Measurements from ENCODE around the gene PRDX3.
"Not testable (repeated sequence)": the region's sequence is repeated elsewhere in the genome, so short reads cannot be mapped to it uniquely, and the experiment has no call there.

The PRDX3 gene

DNA sequence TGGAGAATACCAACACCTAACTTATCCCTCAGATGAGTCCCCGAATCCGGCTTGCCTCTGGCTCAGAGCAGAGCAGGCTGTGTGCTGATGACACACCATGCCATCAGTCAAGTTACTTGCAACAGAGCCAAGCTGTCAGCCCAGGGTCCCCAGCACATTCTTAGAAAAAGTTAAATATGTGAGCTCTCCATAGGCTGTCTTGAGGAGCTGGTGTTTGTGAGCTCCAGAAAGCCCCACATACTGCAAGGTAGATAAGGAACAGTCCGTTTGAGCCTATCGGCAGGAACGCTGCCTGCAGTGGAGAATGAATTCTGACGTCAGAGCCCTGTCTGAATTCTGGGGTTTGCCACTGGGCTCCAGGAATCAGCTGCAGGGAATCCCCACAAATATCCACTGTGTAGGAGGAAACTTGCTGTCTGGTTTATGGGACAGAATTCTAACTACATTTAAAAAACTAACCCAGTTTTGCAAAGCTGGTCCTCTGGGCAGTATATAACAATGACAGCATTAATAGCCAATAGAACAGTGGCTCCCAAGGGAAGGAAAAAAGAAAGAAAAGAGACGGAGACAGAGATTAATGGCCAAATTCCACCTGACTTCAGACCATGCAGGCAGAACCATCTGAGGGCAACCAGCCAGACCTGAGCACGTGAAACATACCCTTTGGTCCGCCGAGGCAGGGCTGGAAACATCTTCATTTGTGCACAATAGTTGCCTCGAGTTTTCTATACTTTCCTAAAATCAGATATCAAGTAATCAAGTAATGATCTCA is 16.7 kb downstream of the PRDX3 start:
- no peak for DNase-seq

DNA sequence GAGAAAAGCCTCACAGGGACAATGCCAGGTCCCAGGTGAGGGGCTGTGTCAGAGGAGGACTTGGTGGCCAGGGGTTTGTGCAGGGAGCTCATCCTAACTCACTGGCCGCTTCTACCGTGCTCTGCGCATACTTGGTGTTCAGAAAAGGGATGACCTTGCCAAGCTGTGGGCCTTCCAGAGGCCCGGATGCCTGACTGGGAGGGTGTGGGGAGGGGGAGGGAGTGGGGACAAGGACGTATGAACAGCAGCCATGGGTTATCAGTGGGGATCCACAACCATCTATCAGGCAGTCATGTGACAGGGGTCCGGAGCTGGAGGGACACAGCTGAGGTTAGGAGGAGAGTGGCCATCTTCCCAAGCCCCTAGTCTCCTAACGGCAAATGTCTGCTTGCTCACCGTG is 19.3 kb downstream of the PRDX3 start:
- DNase-seq: no peak

DNA sequence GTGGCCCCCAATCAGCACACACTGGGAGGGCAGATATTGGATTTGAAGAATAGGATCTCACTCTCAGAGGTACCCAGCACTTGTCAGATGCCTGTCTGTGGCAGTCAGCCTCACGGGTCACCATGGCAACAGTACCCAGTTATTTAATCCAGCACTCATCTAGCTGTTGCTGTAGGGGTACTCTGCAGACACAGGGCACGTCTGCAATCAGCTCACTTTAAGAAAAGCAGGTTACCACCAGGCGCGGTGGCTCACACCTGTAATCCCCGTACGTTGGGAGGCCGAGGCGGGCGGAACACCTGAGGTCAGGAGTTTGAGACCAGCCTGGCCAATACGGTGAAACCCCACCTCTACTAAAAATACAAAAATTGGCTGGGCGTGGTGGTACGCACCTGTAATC is 25.0 kb downstream of the PRDX3 start:
- DNase-seq: no peak

DNA sequence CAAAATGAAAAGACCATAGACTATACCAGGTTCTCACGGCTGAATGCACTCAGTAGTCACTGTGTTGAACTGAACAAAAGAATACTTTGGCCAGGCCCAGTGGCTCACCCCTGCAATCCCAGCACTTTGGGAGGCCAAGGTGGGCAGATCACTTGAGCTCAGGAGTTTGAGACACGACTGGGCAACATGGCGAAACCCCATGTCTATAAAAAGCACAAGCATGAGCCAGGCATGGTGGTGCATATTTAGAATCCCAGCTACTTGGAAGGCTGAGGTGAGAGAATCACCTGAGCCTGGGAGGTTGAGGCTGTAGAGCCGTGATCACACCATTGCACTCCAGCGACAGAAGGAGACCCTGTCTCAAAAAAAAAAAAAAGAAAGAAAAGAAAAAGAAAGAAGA is 25.6 kb downstream of the PRDX3 start:
- no peak for DNase-seq

DNA sequence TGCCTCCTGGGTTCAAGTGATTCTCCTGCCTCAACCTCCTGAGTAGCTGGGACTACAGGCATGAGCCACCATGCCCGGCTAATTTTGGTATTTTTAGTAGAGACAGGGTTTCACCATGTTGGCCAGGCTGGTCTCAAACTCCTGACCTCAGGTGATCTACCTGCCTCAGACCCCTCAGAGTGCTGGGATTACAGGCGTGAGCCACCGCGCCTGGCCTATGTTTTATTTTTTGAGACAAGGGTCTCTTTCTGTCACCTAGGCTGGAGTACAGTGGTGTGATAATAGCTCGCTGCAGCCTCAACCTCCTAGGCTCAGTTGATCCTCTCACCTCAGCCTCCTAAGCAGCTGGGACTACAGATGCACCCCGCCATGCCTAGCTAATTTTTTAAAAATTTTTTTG is 27.0 kb downstream of the PRDX3 start:
- DNase-seq: not testable (repeated sequence)

DNA sequence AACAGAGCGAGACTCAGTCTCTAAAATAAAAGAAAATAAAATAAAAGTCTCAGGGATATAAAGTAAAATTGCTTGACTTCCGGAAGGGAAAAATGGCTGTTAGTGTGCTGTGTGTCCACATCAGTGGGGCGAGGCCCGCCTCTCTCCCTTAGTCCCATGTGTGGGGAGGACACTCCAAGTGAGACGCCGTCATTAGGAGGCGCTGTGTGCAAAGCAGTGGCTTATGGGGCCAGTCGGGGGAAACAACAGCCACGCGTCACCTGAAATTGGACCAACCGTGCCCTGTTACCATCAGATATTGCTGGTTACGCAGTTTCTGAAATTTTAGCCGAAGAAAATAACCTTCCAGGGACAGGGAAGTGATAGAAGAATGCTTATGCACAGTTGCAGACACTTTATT is 28.9 kb downstream of the PRDX3 start:
- no peak for DNase-seq

DNA sequence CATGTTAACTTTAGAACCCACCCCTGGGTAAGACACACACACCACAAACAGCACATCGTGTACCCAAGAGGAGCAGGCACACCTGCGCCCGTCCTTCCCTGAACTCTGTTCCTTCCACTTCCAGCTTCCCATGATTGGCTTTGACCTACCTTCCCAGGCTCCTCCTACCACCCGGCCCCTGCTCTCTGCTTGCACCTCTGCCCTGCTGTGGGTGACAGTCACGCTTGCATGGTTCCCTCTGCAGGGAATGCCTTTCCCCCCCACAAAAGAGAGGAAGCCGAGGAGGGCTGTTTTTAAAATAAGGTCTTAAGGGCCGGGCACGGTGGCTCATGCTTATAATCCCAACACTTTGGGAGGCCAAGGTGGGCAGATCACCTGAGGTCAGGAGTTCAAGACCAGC is 29.5 kb downstream of the PRDX3 start:
- DNase-seq: no peak

DNA sequence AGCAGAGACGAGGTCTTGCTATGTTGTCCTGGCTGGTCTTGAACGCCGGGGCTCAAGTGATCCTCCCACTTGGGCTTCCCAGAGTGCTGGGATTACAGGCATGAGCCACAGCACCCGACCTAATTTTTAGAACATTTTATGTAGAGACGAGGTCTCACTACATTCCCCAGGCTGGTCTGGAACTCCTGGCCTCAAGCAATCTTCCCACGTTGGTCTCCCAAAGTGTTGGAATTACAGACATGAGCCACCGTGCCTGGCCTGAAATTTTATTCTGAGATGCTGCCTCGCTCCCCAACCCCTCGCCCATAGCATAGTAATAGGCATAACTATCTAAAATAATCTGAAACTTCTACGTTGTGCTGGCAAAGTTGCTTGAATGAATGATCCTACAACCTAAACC is 35.0 kb downstream of the PRDX3 start:
- no peak for DNase-seq

DNA sequence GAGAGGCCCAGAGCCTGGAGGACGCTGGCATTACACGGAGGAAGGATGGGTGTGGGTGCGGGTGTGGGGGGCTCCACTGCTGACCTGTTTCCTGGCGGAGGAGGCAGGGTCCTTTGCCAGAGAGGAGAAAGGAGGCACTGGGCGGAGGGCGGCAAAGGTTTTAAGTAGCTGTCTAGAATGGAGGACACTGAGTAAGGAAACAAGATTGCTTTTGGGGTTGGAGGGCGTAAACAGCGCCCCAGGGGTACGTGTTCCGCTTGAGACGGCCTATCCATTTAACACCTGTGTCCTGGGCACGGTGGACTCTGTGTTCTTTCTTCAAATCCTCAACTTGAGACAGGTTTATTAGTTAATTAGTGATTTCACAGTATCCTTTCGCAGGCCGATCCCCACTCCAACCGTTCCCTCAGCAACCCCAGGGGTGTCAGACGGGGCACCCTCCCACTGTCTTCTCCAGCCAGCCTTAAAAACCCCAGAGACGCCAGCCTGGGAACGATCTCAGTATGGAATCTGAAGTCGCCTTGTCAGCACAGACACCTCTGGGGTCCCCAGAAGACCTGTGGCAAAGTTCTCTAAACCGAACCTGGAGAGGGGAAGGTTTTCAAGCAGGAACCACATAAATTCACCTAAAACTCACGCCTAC is 37.9 kb downstream of the PRDX3 start:
- DNase-seq: no peak

DNA sequence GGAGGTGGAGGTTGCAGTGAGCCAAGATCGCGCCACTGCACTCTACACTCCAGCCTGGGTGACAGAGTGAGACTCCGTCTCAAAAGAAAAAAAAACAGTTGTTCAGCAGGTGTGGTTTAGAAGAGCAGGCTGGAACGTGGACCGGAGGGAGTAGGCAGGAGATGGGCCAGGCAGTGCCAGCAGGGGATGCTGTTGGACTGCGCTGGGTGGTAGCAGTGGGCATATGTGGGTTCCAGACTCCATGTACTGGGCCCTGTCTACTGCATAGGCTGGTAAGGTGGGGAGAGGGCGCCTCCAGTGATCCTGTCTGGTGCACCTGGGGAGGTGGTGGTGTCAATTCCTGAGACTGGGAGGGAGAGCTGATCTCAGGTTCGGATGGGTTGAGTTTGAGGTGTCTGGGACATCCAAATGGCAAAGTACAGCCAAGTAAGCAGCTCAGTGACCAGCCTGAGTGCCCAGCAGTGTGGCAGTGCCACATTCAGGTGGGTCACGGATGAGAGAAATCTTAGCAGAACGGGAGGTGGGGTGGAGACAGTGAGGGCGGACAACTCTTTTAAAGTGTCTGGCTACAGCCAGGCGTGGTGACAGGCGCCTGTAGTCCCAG is 39.0 kb downstream of the PRDX3 start:
- peak; percentile 41 for DNase-seq

DNA sequence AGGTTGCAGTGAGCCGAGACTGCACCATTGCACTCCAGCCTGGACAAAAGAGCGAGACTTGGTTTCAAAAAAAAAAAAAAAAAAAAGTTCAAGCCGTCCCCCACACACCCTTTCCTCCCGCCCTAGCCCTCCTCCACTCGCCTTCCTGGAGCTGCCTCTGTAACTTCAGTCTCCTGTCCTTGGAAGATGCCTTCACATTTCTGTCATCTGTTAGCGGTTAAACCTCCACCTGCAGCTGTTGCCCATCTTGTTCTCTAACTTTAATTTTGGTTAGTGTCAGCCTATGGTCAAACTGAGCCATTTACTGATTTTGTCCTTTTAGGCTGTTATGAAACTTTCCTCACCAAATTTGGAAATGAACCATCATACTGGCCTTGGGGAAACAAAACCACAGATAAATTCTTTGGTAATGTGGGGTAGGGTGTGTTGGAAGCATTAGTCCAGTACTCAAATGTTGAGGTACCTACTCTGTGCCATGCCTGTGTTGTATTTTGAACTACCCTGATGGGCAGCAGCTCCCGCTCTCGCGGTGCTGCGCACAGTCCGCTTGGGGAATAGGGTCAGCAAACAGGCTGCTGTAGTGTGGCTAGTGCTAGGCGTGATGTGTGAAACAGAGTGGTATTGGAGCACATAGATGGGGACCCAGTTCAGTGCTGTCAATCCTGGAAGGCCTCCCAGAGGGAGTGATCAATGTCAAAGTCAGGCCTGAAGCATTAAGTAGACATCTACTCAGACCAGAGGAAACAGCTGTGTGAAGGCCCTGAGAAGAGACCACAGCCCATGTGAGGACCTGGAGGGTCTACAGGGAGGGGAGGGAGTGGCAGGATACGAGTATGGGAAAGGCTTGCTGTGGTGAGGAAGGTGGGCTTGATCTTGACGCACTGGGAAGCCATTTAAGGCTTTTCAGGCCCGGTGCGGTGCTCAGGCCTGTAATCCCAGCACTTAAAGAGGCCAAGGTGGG is 40.0 kb downstream of the PRDX3 start:
- no peak for DNase-seq

DNA sequence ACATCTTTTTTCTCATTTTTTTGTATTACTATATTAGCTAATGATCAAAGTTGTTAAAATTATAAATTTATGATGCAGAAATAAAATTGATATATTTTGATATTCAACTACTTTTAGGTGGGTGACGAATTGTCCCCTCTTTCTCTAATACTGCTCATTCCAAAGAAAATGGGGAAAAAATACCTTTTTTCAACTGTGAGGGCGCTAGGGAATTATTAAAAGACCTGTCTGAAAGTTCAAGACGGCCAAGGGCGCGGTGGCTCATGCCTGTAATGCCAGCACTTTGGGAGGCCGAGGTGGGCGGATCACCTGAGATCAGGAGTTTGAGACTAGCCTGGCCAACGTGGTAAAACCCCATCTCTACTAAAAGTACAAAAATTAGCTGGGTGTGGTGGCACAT is 40.7 kb downstream of the PRDX3 start:
- not testable (repeated sequence) for DNase-seq

DNA sequence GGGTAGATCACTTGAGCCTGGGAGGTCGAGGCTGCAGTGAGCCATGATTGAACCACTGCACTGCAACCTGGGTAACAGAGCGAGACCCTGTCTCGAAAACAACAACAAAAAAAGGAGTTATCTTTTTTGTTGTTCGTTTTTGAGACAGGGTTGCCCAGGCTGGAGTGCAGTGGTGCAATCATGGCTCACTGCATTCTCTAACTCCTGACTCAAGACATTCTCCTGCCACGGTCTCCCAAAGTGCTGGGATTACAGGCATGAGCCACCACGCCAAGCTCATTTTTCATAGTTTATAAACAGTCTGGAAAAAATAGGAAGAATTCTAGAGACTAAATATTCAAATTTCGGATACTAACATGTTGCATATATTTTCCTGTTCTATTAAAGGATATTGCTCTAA is 42.5 kb downstream of the PRDX3 start:
- DNase-seq: no peak

DNA sequence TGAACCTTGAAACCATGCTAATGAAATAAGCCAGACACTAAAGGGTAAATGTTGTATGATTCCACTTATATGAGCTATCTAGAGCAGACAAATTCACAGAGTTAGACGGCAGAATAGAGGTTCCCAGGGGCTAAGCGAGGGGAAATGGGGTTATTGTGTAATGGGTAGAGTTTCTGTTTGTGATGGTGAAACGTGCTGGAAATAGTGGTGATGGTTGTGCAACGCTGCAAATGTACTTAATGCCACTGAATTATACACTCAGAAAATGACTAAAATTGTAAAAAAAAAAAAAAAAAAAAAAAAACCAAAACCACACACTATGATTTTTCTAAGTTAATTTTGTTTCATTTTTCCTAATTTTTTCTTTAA is 43.1 kb downstream of the PRDX3 start:
- peak; percentile 76 for DNase-seq

DNA sequence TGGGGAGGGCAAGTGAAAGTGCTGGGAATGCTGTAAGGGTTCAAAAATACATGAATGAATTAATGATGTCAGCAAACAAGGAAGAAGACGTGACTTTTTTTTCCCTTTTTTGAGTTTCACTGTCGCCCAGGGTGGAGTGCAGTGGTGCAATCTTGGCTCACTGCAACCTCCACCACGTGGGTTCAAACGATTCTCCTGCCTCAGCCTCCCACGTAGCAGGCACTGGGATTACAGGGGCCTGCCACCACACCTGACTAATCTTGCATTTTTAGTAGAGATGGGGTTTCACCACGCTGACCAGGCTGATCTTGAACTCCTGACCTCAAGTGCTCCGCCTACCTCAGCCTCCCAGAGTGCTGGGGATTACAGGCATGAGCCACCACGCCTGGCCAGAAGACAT is 44.7 kb downstream of the PRDX3 start:
- DNase-seq: peak; percentile 65

DNA sequence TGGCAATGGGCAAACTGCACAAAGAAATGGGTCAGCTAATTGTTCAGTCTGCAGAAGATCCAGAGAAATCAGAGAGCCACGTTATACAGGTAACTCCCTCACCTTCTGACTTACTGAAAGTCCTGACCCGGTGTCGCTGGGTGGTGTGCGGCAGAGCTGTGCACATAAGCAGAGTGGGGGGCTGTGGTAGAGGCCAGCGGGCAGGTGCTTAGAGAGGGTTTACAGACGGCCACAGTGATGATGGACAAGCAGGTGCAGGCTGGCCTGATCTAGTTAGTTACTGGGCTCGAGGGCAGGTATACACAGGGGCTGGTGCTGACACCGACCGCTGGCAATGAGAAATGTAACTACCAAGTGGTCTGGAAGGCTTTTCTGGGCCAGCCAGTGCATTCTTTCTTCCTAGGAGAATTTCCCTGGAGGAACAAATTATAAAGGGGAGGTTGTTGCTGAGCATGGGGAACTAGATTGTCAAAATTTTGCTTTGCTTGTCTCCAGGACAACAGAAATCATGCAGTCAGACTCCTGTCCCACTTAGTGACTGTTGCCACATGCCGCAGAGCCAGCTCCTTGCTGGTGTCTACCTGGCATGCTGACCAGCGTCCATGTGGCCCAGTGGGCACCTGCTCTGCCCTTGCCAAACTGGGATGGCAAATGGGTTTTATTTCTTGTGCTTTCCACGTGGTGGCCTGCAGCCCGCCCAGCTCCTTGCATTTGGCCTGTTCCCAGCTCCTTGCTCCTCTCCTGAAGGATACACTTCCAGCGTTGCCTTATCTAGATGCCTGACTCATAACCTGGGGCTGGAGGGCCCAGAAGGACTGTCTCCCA is 45.9 kb downstream of the PRDX3 start:
- no peak for DNase-seq

DNA sequence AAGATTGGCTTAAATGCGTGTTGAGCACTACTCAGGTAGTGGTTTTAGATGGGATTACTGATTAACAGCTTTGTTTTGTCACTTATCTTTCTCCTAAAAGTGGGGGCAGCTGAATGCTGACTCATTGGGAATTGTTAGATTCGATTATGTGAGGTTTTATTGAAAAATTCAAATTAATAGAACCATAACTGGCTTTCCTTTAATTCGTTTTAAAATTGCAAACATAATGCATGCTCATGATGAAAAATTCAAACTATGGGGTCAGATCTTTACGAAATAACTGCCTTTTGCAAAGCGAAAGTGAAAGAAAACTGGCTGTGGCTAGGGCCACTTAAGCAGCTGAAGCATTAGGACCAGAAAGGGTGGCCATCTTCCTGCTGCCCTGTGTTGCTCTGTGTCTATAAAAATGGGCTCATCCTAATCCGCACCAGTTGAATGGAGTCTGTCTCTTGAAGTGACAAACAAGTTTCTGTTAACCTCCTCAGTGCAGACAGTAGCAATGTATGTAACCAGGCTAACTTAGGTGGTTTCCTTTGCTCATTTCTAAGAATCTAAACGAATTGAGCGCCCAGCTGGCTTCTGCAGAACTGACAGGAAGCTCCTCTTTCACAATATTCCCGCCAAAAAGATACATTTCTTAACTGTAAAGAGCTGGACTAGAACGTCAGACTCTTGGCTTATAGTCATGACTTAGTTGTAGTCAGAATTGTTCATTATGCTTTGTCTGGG is 46.9 kb downstream of the PRDX3 start:
- peak; percentile 92 for DNase-seq

DNA sequence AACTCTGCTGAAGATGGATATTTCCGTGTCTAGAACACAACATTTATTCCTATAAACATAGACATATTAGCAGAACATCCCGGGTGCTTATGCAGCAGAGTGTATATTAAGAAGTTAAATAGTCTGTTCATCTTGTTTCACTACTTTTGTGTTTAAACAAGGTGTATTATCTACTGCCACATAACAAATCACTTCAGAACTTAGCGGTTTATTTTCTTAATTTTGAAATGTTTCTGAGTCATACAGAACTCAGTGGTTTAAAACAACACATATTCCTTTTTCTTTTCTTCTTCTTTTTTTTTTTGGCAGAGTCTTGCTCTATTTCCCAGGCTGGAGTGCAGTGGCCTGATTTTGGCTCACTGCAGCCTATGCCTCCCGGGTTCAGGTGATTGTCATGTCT is 48.9 kb downstream of the PRDX3 start:
- peak; percentile 33 for DNase-seq

DNA sequence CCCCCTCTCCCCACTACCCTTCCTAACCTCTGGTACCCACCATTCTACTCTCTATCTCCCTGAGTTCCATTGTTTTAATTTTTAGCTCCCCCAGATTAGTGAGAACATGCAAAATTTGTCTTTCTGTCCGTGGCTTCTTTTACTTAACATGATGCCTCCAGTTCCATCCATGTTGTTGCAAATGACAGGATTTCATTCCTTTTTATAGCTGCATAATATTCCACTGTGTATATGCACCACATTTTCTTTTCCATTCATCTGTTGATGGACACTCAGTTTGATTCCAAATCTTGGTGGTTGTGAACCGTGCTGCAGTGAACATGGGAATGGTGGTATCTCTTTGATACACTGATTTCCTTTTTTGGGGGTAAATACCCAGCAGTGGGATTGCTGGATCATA is 52.7 kb downstream of the PRDX3 start:
- no peak for DNase-seq

DNA sequence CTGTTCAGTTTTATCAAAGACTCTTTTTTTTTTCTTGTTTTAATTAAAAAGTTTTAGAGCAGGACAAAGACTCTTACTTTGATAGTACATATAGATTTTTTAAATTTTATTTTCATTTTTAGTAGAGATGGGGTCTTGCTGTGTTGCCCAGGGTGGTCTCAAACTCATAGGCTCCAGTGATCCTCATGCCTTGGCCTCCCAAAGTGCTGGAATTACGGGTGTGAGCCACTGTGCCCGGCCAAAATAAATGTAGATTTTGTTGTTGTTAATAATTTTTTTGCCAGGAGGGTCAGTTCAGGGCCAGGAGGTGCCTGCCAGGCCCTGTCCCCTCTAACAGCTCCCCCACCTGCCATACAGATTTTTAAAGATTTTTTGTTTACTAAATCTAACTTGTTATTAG is 57.7 kb downstream of the PRDX3 start:
- DNase-seq: no peak

DNA sequence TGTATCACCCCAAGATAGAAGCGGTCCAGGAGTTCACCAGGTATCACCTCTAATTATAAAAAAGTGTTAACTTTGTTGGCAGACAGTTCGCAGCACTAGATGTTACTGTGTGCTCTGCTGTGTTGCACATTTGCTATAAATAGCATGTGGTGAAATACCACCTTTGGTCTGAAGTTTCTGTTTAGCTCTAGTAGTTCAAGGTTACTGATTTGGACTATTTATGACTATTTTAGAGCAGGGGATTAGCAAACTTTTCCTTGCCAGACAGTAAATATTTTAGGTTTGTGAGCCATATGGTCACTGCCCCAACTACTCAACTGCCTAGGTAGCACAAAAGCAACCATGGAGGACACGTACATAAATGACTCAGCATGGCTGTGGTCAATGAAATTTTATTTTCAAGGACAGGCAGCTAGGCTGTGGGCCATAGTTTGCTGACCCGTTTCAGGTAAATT is 58.2 kb downstream of the PRDX3 start:
- peak; percentile 37 for DNase-seq

DNA sequence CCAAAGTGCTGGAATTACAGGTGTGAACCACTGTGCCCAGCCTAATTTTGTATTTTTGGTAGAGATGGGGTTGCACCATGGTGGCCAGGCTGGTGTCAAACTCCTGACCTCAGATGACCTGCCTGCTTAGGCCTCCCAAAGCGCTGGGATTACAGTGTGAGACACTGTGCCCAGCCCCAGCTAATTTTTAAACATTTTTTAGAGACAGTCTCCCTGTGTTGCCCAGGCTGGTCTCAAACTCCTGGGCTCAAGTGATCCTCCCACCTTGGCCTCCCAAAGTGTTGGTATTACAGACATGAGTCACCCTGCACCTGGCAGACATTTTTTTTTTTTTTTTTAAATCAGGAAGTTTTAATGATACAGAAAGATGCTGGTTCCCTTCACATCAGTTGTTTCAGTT is 59.2 kb downstream of the PRDX3 start:
- no peak for DNase-seq

Data from activated CD4-positive, alpha-beta T cell treated with anti-CD3 and anti-CD28 coated beads, Interleukin-2, amount 50 U/mL, for 16 hours (primary cell).